Fibroblast of lung (primary cell): ENCODE measurements around the gene IL20. TPM values are rescaled to one million over a fixed set of nuclear protein-coding genes. Genes with fewer than 3 reads are reported as not detected.

ENCODE experiments used
- DNase-seq, 2 donors: peaks; one replicate each; pipeline versions ENCODE4 v3.0.0 to v3.0.0-alpha.2; 2010; ENCODE audit warnings: low read depth in 2 of 2
- H2AFZ ChIP-seq: 2 replicates; pipeline ENCODE4 v1.5.1; 2012; ENCODE audit warnings: low read length, control low read depth, inconsistent platforms
- H3K27ac ChIP-seq: 2 replicates; pipeline ENCODE4 v1.5.1; 2011; ENCODE audit warnings: low read length, control low read depth; ENCODE audit not compliant: insufficient read depth
- H3K27me3 ChIP-seq: 2 replicates; pipeline ENCODE4 v1.5.1; 2011; ENCODE audit warnings: mild to moderate bottlenecking, low read length; ENCODE audit not compliant: control insufficient read depth, insufficient read depth
- H3K36me3 ChIP-seq: 2 replicates; pipeline ENCODE4 v1.5.1; 2011; ENCODE audit warnings: low read length; ENCODE audit not compliant: control insufficient read depth, insufficient read depth
- H3K4me1 ChIP-seq: 2 replicates; pipeline ENCODE4 v1.5.1; 2011; ENCODE audit warnings: low read length; ENCODE audit not compliant: control insufficient read depth, insufficient read depth; ENCODE audit errors: extremely low read depth
- H3K4me2 ChIP-seq: 2 replicates; pipeline ENCODE4 v1.5.1; 2011; ENCODE audit warnings: low read length, control low read depth; ENCODE audit not compliant: insufficient read depth; ENCODE audit errors: extremely low read depth
- H3K4me3 ChIP-seq, 4 experiments: fragments of 200-600 bp in 1 of 4; sonication (generic) in 1 of 4; replicated peaks in 1 of 4; 2 replicates each; pipeline ENCODE4 v1.5.1; 2011 to 2016; ENCODE audit warnings: low read length in 4 of 4, low read depth in 3 of 4, mild to moderate bottlenecking in 3 of 4, control low read depth in 2 of 4, inconsistent platforms in 1 of 4, mixed read lengths in 1 of 4; ENCODE audit not compliant: insufficient read depth in 1 of 4; ENCODE audit errors: control extremely low read depth in 1 of 4
- H3K79me2 ChIP-seq: 2 replicates; pipeline ENCODE4 v1.5.1; 2012; ENCODE audit warnings: mild to moderate bottlenecking, low read length, inconsistent platforms; ENCODE audit not compliant: control insufficient read depth, insufficient read depth
- H3K9ac ChIP-seq: 2 replicates; pipeline ENCODE4 v1.5.1; 2011; ENCODE audit warnings: mild to moderate bottlenecking, low read length, control low read depth; ENCODE audit not compliant: insufficient read depth
- H3K9me3 ChIP-seq: 2 replicates; pipeline ENCODE4 v1.5.1; 2012; ENCODE audit warnings: low read depth, low read length; ENCODE audit not compliant: control insufficient read depth, insufficient read depth
- H4K20me1 ChIP-seq: 2 replicates; pipeline ENCODE4 v1.5.1; 2011; ENCODE audit warnings: low read length; ENCODE audit not compliant: control insufficient read depth, insufficient read depth; ENCODE audit errors: extremely low read depth
- CTCF ChIP-seq, 2 donors: IDR thresholded peaks in 1 of 2; conservative IDR thresholded peaks in 1 of 2; 1 replicate in 1 of 2; 2 replicates in 1 of 2; pipeline ENCODE4 v1.5.1; 2011 to 2012; ENCODE audit warnings: low read length in 2 of 2, control low read depth in 1 of 2, inconsistent platforms in 1 of 2, low read depth in 1 of 2, mild to moderate bottlenecking in 1 of 2
- EZH2 ChIP-seq: IDR thresholded peaks from 2 replicates; pipeline ENCODE4 v1.5.1; 2012; ENCODE audit warnings: low read length, control low read depth, mild to moderate bottlenecking; ENCODE audit errors: missing control alignments
- polyA plus RNA-seq, 2 donors: library from polyadenylated mRNA; depleted of rRNA in 1 of 2; stranded (reverse) in 1 of 2; unstranded in 1 of 2; fragments of >200 nt; gene quantifications; 2 replicates each; pipeline ENCODE4 v1.2.1, GENCODE V29; 2011 to 2012; ENCODE audit warnings: missing spikeins in 1 of 2
- total RNA-seq: library from RNA; depleted of rRNA; stranded (reverse); fragments of >200 nt; gene quantifications from 2 replicates; pipeline ENCODE4 v1.2.1, GENCODE V29; 2014

IL20 gene
- total and polyA plus RNA-seq, 2 donors (not counting 1 experiment from before 2014, with no cell fraction given) = not detected

GRCh38 chr1:206878456-206878855 is 13.0 kb downstream of the IL20 start:
- Histone ChIP-seq H3K36me3 (no peaks in the 10 kb centered on the region), H4K20me1 (no peaks in the 10 kb centered on the region), H2AFZ (no peak overlapping the region), H3K27ac (no peak overlapping the region), H3K79me2 (no peaks in the 10 kb centered on the region), H3K27me3 (no peaks in the 10 kb centered on the region), H3K4me1 (no peaks in the 10 kb centered on the region), H3K9ac (no peak overlapping the region), H3K4me2 (no peak overlapping the region), H3K9me3 (no peaks in the 10 kb centered on the region), H3K4me3 (no peak overlapping the region)
- no peak for DNase-seq
- TF ChIP-seq EZH2 (no peak), CTCF (conservative IDR thresholded peaks at IDR 0.05 in 1 of 2, IDR thresholded peaks at IDR 0.05 in 1 of 2; ENCODE audit: low read depth in 1 of 2, low read length in 2 of 2) (no peak)

- no peak overlapping the region for H3K4me2 ChIP-seq
- no peak overlapping the region for H2AFZ ChIP-seq
- no peak overlapping the region for H3K27ac ChIP-seq
- H3K9me3 ChIP-seq = no peaks in the 10 kb centered on the region
- H4K20me1 ChIP-seq = no peaks in the 10 kb centered on the region
- H3K9ac ChIP-seq = no peak overlapping the region
- H3K36me3 ChIP-seq = no peaks in the 10 kb centered on the region
- no peaks in the 10 kb centered on the region for H3K4me1 ChIP-seq
- H3K27me3 ChIP-seq = no peaks in the 10 kb centered on the region
- no peak for TF ChIP-seq CTCF (conservative IDR thresholded peaks at IDR 0.05 in 1 of 2, IDR thresholded peaks at IDR 0.05 in 1 of 2; ENCODE audit: low read depth in 1 of 2, low read length in 2 of 2)
- no peaks in the 10 kb centered on the region for H3K79me2 ChIP-seq
- no peak for DNase-seq
- no peak overlapping the region for H3K4me3 ChIP-seq
These were observed 14.9 kb downstream of the IL20 start for GRCh38 chr1:206880314-206880713.

GRCh38 chr1:206882555-206882954 is 17.1 kb downstream of the IL20 start:
- no peak overlapping the region for H3K27ac ChIP-seq
- H3K9ac ChIP-seq = no peak overlapping the region
- no peaks in the 10 kb centered on the region for H4K20me1 ChIP-seq
- no peak overlapping the region for H3K4me3 ChIP-seq
- peaks cover 4% of the 10 kb centered on the region for H3K4me1 ChIP-seq
- H3K9me3 ChIP-seq = no peaks in the 10 kb centered on the region
- no peak overlapping the region for H2AFZ ChIP-seq
- no peak for DNase-seq
- H3K4me2 ChIP-seq = no peak overlapping the region
- H3K27me3 ChIP-seq = no peaks in the 10 kb centered on the region
- no peaks in the 10 kb centered on the region for H3K79me2 ChIP-seq
- TF ChIP-seq EZH2 (no peak), CTCF (conservative IDR thresholded peaks at IDR 0.05 in 1 of 2, IDR thresholded peaks at IDR 0.05 in 1 of 2; ENCODE audit: low read depth in 1 of 2, low read length in 2 of 2) (no peak)
- no peaks in the 10 kb centered on the region for H3K36me3 ChIP-seq
